Omental fat pad (tissue), 4 donors: ENCODE data around the gene TSG101. TPM values are rescaled to one million over a fixed set of nuclear protein-coding genes. Genes with fewer than 3 reads are reported as not detected.

Experiments
- ATAC-seq: fragments of 150-250 bp; one replicate; pipeline ENCODE4 v1.9.1; 2016; ENCODE audit warnings: mild to moderate bottlenecking, moderate library complexity; ENCODE audit not compliant: low FRiP score
- DNase-seq: peaks from one replicate; pipeline ENCODE4 v3.0.0-alpha.2; 2019; ENCODE audit warnings: low spot score
- total RNA-seq, 4 donors: library from RNA; depleted of rRNA; stranded (reverse); fragments of >200 nt; gene quantifications; one replicate each; pipeline ENCODE4 v1.1.0, GENCODE V29; 2016
- TF ChIP-seq, protein P1 (sequence below), 3 donors: fragments of 450-650 bp; IDR thresholded peaks; one replicate each; pipeline ENCODE4 v1.5.1; 2016 to 2017; ENCODE audit warnings: antibody characterized with exemption in 3 of 3, mild to moderate bottlenecking in 3 of 3, moderate library complexity in 2 of 3

TSG101 gene
- total RNA-seq, 4 donors from 2014 or later: 56.6 to 112 (median 96.7) TPM

- DNase-seq: no peak
- TF ChIP-seq, protein P1, sequence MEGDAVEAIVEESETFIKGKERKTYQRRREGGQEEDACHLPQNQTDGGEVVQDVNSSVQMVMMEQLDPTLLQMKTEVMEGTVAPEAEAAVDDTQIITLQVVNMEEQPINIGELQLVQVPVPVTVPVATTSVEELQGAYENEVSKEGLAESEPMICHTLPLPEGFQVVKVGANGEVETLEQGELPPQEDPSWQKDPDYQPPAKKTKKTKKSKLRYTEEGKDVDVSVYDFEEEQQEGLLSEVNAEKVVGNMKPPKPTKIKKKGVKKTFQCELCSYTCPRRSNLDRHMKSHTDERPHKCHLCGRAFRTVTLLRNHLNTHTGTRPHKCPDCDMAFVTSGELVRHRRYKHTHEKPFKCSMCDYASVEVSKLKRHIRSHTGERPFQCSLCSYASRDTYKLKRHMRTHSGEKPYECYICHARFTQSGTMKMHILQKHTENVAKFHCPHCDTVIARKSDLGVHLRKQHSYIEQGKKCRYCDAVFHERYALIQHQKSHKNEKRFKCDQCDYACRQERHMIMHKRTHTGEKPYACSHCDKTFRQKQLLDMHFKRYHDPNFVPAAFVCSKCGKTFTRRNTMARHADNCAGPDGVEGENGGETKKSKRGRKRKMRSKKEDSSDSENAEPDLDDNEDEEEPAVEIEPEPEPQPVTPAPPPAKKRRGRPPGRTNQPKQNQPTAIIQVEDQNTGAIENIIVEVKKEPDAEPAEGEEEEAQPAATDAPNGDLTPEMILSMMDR (IDR thresholded peaks at IDR 0.05): no peak
- no peak for ATAC-seq
Measured at GRCh38 chr11:18479063-18479462, 47.7 kb downstream of the TSG101 start.

GRCh38 chr11:18472587-18472986 is 54.2 kb downstream of the TSG101 start:
- DNase-seq (no peak), ATAC-seq (no peak)
- TF ChIP-seq, protein P1 (IDR thresholded peaks at IDR 0.05): no peak

DNA sequence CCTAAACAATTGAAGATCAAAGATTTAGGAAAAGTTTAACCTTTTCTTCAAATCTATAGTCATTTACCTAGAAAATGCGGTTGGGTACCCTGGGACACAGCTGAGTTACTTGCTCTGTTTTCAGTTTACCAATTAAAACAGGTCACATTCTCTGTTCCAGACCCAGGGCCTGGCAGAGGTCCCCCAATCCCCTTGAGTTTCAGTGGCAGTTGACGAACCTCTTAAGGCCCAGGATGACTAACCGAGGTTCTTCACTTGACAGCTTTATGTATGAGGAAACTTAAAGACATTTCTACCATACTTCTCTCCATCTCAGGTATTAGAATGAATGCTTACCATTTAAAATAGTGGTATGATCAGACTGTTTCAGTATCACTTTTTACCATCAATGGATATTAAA is 54.7 kb downstream of the TSG101 start:
- TF ChIP-seq, protein P1 (IDR thresholded peaks at IDR 0.05): no peak
- no peak for ATAC-seq
- DNase-seq: no peak

GRCh38 chr11:18468961-18469360 is 57.8 kb downstream of the TSG101 start:
- ATAC-seq (no peak), DNase-seq (no peak)
- TF ChIP-seq, protein P1 (IDR thresholded peaks at IDR 0.05): no peak

GRCh38 chr11:18468059-18468458 is 58.7 kb downstream of the TSG101 start:
- TF ChIP-seq, protein P1 (IDR thresholded peaks at IDR 0.05): no peak
- DNase-seq (no peak), ATAC-seq (no peak)

DNA sequence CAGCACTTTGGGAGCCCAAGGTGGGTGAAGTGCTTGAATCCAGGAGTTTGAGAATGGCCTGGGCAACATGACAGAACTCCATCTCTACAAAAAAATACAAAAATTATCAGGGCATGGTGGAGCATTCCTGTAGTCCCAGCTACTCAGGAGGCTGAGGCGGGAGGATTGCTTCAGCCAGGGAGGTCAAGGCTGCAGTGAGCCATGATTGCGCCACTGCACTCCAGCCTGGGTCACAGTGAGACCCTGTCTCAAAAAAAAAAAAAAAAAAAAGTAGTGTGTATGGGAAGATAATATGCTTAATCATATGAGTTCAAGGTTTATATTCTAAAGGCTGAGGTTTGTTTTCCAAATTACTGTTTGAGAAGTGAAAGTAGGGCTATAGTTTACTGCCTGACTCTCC is 60.3 kb downstream of the TSG101 start:
- TF ChIP-seq, protein P1 (IDR thresholded peaks at IDR 0.05): no peak
- no peak for DNase-seq
- ATAC-seq: no peak

DNA sequence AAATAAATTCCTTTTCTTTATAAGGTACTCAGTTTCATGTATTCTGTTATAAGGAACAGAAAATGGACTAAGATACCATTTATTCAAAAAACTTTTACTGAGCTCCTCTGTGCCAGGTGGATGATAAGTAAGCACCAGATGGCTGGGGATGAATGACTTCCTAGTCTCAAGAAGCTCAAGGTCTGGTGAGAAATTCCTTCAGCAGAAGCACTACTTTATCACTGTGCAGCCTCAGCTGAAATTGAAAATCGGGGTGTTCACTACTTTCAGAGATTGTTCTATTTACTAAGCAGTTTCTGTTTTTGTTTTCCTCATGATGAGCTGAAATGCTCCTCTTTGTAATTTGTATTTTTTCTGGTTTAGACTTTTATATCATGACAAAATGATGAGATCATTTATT is 63.3 kb downstream of the TSG101 start:
- TF ChIP-seq, protein P1 (IDR thresholded peaks at IDR 0.05): no peak
- ATAC-seq (no peak), DNase-seq (no peak)
